Astrocyte of the cerebellum (primary cell): Measurements from ENCODE around the gene RNF19B.

Experiments
- DNase-seq: peaks from one replicate; pipeline ENCODE4 v3.0.0-alpha.2; 2011; ENCODE audit warnings: low read depth
- H3K4me3 ChIP-seq: 2 replicates; pipeline ENCODE4 v1.5.1; 2011; ENCODE audit warnings: mild to moderate bottlenecking, low read depth, low read length, moderate library complexity
- in situ Hi-C: cut with HindIII; loops from 2 replicates; pipeline ENCODE4 v1.10.0; 2017; ENCODE audit warnings: low sequenced_read_pairs
- TF ChIP-seq, protein P1 (sequence below): IDR thresholded peaks from 2 replicates; pipeline ENCODE4 v1.5.1; 2012; ENCODE audit warnings: low read length, low read depth, moderate library complexity, mild to moderate bottlenecking; ENCODE audit errors: missing control alignments

RNF19B gene

DNA sequence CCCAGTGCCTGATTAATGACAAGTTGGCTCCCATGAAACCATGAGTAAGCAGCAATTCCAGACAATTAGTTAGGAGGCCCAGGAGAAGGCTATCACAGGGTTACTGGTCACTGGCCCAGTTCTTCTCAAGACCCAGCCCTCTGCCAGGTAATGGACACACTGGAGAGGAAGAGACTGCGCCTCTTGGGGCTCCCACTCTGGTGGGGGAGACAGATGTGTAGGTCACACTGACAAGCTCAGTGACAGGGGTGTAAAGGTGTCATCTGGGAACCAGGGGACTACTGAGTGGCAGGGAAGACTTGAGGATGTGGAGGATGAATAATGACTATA is 73.4 kb downstream of the RNF19B start:
- H3K4me3 ChIP-seq: no peak overlapping the region
- no peak for DNase-seq
- TF ChIP-seq, protein P1, sequence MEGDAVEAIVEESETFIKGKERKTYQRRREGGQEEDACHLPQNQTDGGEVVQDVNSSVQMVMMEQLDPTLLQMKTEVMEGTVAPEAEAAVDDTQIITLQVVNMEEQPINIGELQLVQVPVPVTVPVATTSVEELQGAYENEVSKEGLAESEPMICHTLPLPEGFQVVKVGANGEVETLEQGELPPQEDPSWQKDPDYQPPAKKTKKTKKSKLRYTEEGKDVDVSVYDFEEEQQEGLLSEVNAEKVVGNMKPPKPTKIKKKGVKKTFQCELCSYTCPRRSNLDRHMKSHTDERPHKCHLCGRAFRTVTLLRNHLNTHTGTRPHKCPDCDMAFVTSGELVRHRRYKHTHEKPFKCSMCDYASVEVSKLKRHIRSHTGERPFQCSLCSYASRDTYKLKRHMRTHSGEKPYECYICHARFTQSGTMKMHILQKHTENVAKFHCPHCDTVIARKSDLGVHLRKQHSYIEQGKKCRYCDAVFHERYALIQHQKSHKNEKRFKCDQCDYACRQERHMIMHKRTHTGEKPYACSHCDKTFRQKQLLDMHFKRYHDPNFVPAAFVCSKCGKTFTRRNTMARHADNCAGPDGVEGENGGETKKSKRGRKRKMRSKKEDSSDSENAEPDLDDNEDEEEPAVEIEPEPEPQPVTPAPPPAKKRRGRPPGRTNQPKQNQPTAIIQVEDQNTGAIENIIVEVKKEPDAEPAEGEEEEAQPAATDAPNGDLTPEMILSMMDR: no peak
- in situ Hi-C loops: no loop called here

DNA sequence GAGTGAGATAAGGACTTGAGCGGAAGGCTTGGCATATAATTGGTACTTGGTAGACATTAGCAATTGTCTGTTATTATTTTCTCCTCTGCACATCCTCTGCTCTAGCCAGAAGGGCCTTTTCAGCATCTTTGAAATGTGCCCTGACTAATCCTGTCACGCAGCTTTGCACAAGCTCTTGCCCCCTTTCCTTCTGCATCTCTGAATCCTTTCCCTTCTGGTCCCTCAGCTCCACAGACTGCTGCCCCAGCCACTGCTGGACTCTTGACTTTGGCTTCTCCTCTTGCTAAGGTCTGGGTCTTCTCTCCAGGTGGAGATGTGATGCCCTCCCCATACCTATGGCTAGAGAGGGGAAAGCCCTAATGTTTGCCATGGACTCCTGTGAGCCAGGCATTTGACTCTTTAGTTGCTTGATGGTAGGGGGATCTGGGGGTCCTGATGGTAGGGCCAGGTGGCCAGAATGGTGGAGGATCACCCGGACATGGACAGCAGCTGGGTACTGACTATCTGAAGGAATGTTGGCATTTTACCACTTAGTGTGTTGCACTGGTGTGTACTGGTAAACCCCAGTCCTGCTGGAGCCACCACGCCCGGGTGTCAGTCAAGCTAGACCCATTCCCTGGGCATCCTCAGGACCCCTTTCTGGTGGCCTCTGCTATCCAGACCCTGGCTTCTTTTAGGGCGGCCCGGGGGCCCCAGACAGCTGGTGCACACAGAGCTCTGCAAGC is 73.9 kb downstream of the RNF19B start:
- no peak for DNase-seq
- no peak overlapping the region for H3K4me3 ChIP-seq
- TF ChIP-seq, protein P1: no peak
- in situ Hi-C loops: no loop called here

DNA sequence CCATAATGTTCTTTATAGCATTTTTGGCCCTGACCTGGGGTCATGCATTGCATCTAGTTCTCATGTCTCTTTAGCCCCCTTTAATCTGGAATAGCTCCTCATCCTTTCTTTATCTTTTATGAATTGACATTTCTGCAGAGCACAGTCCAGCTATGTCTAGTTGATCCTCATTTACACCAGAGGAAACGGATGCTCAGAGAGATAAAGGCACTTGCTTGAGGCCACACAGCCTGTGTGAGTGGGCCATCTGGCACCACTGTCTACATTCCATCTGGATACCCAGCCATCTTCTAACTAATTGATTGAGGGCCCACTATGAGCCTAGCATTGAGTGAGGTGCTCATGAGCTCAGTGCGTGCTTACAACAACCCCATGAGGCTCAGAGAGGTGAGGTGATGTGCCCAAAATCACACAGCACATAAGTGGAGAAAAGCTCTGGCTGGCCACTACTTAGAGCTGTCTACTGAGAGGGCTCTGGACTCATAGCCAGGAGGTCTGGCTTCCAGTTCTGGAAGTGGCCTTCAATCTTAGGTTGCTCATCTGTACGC is 74.8 kb downstream of the RNF19B start:
- TF ChIP-seq, protein P1: no peak
- in situ Hi-C loops: no loop called here
- H3K4me3 ChIP-seq: no peak overlapping the region
- no peak for DNase-seq

DNA sequence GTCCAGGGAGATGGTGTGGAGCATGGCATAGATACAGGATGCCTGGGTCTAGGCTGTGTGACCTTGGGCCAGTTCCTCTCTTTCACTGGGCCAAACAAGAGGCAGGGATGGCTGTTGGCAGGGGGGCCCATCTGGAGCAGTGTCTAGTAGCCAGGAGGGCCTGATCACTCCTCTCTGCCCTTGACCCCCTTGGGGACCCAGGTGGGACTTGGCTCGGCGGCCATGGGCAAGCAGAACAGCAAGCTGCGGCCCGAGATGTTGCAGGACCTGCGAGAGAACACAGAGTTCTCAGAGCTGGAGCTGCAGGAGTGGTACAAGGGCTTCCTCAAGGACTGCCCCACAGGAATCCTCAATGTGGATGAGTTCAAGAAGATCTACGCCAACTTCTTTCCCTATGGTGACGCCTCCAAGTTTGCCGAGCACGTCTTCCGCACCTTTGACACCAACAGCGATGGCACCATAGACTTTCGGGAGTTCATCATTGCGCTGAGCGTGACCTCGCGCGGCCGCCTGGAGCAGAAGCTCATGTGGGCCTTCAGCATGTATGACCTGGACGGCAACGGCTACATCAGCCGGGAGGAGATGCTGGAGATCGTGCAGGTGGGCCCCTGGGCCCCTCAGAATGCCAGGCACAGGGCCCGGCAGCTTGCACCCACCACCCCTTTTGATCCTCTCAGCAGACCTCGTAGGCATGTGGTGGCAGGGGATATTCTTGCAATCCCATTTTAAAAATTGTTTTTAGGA is 75.8 kb downstream of the RNF19B start:
- no peak for DNase-seq
- TF ChIP-seq, protein P1: no peak
- in situ Hi-C loops: no loop called here
- H3K4me3 ChIP-seq: no peak overlapping the region

DNA sequence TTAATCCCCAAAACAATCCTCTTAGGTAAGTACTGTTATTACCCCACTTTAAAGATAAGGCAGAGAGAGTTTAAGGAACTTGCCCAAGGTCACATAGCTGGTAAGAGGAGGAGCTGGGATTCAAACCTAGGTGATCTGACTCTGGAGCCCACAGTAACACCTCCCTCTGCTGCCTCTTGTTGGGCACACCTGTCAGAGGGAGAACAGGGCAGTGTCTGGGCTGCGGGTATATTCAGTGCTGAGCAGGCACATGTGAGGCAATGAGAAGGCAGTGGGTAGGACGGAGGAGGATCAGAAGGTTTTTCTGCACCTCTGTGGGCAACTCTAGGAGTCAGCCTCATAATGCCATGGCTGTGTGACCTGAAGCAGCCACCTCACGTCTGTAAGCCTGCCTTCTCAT is 76.5 kb downstream of the RNF19B start:
- DNase-seq: no peak
- in situ Hi-C loops: no loop called here
- TF ChIP-seq, protein P1: no peak
- H3K4me3 ChIP-seq: no peak overlapping the region

DNA sequence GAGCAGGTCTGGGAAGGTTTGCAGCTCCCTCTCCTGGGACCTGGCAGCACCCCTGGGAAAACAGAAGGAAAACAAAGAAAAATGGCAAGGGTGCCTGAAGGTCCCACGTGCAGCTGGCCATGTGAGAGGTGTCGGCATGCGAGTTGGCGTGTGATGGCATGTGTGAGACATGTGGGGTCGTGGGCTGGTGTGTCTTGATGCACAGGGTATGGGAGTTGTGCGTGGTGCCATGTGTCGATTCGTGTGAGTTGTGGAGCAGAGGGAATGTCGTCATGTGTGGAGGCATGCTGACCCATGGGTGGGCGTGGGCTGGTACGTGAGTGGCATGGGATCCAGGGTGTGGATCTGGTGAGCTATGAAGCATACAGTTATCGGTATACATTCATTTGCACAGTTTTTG is 77.0 kb downstream of the RNF19B start:
- H3K4me3 ChIP-seq: no peak overlapping the region
- TF ChIP-seq, protein P1: no peak
- in situ Hi-C loops: no loop called here
- DNase-seq: no peak
